Posterior vena cava (tissue), 2 donors: ENCODE results near the gene ZNF441. TPM values are rescaled to one million over a fixed set of nuclear protein-coding genes. Genes with fewer than 3 reads are reported as not detected.
A peak's percentile ranks its signal among the peaks of the same experiment; 100 is the strongest.
"Not testable (repeated sequence)": the region's sequence is repeated elsewhere in the genome, so short reads cannot be mapped to it uniquely, and the experiment has no call there.

Experiments
- DNase-seq: peaks from one replicate; pipeline ENCODE4 v3.0.0-alpha.2; 2020; ENCODE audit warnings: low spot score
- intact Hi-C, 2 donors: fragments of 100-400 bp; cut with DNase I; formaldehyde crosslinking; loops; one replicate each; pipeline versions ENCODE4 v1.14.1 to v1.14.2; 2022 to 2023
- total RNA-seq, 2 donors: library from RNA; stranded (reverse); fragmentation: NEBNext Ultra II Directional; extraction: Animal tissue kit (Norgen Biotek cat#: 25700); gene quantifications; one replicate each; pipeline ENCODE4 v1.2.1, GENCODE V29; 2021
- donor health status: DM: yes; HTN: yes; CAD: no.
- donor health status: DM: yes; HTN: yes; CAD: no.

Gene ZNF441
- total RNA-seq, 2 donors from 2014 or later, result 11.1 to 16.1 TPM

DNA sequence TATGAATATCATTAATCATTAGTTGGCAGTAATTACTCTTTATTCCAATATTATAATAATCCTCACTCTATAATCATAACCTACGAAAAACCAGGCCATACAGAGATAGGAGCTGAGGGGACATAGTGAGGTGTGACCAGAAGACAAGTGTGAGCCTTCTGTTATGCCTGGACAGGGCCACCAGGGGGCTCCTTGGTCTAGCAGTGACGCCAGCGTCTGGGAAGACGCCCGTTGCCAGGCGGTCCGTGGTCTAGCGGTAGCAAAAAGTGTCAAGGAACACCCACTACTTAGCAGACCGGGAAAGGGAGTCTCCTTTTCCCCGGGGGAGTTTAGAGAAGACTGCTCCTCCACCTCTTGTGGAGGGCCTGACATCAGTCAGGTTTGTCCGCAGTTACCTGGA is 4.7 kb downstream of the ZNF441 start:
- intact Hi-C loops, result not testable (repeated sequence)

DNA sequence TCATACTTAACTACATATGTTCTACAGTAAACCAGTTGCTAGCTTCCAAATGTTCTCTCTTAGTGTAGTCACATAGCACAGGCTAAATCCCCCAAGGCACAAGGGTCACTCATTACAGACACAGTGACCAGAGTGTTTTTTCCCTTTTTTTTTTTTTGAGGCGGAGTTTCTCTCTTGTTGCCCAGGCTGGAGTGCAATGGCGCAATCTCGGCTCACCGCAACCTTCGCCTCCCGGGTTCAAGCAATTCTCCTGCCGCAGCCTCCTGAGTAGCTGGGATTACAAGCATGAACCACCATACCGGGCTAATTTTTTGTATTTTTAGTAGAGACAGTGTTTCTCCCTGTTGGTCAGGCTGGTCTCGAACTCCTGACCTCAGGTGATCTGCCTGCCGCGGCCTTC is 9.9 kb downstream of the ZNF441 start:
- DNase-seq, intact Hi-C loops: not testable (repeated sequence)

More for the DNA sequence above, 4.7 kb downstream of the ZNF441 start:
- DNase-seq, result not testable (repeated sequence)

DNA sequence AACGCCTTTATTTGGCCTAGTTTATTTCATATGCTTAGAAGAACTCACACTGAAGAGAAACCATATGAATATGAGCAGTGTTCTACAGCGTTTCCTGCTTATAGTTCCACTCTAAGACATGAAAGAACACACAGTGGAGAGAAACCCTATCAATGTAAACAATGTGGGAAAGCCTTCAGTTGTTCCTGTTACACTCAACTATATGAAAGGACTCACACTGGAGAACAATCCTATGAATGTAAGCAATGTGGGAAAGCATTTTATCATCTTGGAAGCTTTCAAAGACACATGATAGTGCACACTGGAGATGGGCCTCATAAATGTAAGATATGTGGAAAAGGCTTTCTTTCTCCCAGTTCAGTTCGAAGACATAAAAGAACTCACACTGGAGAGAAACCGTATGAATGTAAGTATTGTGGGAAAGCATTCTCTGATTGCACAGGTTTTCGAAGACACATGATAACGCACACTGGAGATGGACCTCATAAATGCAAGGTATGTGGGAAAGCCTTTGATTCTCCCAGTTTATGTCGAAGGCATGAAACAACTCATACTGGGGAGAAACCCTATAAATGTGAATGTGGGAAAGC is 13.7 kb downstream of the ZNF441 start:
- intact Hi-C loops, result no loop called here
- no peak for DNase-seq

DNA sequence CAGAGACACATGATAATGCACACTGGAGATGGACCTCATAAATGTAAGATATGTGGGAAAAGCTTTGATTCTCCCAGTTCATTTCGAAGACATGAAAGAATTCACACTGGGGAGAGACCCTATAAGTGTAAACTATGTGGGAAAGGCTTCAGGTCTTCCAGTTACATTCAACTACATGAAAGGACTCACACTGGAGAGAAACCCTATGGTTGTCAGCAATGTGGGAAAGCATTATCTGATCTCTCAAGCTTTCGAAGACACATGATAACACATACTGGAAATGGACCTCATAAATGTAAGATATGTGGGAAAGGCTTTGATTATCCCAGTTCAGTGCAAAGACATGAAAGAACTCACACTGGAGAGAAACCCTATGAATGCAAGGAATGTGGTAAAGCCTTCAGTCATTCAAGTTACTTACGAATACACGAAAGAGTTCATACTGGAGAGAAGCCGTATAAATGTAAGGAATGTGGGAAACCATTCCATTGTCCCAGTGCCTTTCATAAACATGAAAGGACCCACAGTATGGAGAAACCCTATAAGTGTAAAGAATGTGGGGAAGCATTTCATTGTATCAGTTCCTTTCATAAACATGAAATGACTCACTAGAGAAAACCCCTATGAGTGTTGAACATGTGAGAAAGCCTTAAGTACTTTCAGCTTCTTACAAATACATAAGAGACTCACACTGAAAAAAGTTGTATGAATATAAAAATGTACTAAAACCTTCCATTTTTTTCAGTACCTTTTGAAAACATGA is 14.7 kb downstream of the ZNF441 start:
- no peak for DNase-seq
- intact Hi-C loops, result no loop called here

DNA sequence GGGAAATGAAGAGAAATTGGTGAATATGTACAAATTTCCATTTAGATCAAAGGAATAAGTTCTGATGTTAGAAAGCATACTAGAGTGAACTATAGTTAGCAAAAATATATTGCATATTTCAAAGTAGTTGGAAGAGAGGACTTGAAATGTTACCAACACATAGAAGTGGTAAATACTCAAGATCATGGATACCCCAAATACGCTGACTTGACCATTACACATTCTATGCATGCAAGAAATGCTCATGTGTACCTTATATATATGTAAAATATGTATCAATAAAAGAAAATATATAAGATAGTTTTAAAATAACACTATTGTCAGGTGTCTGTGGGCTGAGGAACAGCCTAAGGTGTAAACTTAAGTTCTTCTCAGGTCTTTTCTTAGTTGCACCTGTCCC is 17.0 kb downstream of the ZNF441 start:
- no peak for DNase-seq
- intact Hi-C loops, result no loop called here

DNA sequence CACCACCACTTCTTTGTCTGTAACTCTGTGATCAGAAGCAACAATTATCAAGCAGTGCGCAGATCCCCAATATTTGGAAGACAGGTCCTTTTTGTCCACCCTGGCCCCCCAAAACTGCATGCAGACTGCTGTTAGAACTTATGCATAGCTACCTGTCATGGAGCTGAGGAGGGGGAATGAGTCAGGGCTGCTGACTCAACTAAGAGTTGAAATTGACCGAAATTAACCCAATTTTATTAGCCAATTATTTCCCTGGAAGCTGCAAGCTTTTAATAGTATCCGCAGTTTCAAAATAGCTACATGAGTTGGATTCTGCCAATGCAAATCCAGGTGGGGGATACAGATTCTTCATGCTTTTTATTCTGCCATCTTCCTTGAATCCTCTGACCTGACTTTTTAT is 17.6 kb downstream of the ZNF441 start:
- intact Hi-C loops, result no loop called here
- DNase-seq, result no peak

DNA sequence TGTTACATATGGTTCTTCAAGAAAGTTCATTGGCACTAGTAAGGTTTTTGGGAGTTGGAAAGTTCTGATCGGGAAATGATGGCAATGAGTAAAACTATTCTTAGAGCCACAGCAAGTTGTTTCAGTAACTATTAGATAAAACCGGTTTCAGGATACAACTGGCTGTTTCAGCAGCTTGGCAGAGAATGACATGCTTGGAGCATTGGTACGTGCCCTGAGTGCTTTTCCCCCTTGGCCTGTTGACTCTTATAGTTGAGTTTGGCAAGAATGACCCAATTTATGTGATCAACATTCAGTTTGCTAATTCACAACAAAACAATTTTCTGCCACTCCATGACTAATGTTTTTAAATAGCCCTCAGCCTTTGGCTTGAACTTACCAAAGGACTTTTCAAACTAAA is 20.7 kb downstream of the ZNF441 start:
- intact Hi-C loops, result no loop called here
- no peak for DNase-seq

DNA sequence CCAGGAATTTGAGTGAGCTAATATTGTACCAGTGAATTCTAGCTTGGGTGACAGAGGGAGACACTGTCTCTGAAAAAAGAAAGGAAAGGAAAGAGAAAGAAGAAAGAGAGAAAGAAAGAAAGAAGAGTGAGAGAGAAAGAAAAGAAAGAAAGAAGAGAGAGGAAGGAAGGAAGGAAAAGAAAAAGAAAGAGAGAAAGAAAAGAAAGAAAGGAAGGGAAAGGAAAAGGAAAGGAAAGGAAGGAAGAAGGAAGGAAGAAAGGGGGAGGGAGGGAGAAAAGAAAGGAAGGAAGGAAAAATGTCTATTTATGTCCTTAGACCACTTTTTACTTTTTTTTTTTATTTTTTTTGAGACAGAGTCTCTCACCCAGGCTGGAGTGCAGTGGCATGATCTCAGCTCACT is 26.1 kb downstream of the ZNF441 start:
- intact Hi-C loops, result no loop called here

DNA sequence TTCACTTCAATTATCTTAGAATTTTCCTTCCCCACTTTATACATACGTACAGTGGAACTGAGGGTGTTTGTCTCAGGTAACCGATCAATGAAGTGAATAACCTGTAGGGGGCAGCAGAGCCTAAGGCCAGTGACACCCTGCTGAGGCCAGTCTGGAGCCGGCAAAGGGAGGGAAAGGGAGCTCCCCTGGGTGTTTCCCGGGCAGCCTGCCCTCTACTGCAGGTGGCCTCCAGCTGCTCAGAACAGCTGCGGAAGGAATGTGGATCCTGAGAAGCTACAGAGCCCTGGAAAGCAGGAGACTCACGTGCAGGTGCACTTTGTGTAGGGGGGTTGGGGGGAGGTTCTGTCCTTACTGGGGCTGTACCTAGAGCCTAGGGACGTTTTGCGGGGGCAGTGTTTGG is 30.7 kb downstream of the ZNF441 start:
- DNase-seq, result peak; percentile 88
- intact Hi-C loops, result loop anchor here in 1 of 2 donors (5.0 kb wide), 1 partner anchor 190 kb away; no protein-coding TSS in a partner anchor

More for the DNA sequence above, 26.1 kb downstream of the ZNF441 start:
- no peak for DNase-seq

DNA sequence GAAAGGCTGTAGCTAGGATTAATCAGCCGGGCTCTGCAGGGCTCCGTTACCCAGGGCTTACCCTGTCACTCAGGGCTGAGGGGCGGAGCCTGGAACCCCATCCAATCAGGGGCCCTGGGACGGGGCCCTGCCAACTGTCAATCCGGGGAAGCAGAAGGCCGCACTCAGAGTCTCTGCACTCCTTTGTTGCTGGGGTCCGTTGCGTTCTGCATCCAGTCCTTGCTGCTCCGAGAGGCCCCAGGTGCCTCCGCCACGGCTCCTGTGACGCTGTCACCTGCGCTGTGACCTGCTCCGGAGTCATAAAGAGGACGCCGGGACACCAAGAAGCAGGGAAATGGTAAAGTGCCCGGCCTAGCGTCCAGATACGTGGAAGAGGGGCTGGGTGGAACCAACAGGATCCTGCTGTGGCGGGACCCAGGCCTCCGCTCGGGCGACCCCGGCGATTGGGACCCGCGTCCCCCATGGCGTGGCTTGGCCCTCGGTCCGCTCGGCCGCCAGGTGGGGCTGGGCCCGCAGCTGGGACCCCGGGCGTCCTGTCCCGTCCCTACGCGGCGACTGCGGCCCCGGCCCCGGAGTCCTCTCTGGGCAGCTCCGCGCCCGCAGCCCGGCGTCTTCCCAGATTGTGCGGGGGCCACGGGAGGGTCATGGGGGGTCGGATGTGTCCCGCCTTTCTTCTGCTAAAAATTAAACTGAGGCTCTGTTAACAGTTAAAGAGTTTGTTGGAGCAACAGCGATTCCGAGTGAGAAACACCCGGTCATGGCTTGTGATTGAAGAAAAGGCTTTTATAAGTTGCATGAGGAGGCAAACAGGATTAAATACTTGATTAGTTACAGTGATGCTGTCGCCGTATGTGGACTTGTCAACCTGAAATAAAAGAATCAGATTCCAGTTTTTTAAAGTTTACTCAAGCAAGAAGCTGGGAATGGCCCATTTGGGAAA is 31.9 kb downstream of the ZNF441 start, which contains the start of gene ZNF491:
ZNF491 (plus strand) TSS at position 133 of the 940 bp plus-strand sequence. CDS start 7,431 bp downstream, outside the sequence.
- peak; percentile 96 for DNase-seq

DNA sequence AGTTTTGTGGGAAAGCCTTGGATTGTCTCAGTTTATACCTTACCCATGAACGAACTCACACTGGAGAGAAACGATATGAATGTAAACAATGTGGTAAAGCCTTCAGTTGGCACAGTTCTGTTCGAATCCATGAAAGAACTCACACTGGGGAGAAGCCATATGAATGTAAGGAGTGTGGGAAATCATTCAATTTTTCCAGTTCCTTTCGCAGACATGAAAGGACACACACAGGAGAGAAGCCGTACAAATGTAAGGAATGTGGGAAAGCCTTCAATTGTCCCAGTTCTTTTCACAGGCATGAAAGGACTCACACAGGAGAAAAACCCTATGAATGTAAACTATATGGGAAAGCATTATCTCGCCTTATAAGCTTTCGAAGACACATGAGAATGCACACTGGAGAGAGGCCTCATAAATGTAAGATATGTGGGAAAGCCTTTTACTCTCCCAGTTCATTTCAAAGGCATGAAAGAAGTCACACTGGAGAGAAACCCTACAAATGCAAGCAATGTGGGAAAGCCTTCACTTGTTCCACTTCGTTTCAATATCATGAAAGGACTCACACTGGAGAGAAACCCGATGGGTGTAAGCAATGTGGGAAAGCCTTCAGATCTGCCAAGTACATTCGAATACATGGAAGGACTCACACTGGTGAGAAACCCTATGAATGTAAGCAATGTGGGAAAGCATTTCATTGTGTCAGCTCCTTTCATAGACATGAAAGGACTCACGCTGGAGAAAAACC is 39.7 kb downstream of the ZNF441 start:
- DNase-seq, result no peak
- intact Hi-C loops, result no loop called here

More for the DNA sequence above, 31.9 kb downstream of the ZNF441 start, which contains the start of gene ZNF491:
- intact Hi-C loops, result loop anchor here in 1 of 2 donors (5.0 kb wide), 1 partner anchor 189 kb away; no protein-coding TSS in a partner anchor

DNA sequence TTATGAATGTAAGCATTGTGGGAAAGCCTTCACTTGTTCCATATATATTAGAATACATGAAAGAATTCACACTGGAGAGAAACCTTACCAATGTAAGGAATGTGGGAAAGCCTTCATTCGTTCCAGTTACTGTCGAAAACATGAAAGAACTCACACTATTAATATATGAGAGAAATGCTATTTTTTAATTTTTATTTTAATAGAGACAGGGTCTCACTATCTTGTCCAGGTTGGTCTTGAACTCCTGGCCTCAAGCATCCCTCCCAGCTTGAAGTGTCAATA is 40.2 kb downstream of the ZNF441 start:
- intact Hi-C loops, result no loop called here
- no peak for DNase-seq

DNA sequence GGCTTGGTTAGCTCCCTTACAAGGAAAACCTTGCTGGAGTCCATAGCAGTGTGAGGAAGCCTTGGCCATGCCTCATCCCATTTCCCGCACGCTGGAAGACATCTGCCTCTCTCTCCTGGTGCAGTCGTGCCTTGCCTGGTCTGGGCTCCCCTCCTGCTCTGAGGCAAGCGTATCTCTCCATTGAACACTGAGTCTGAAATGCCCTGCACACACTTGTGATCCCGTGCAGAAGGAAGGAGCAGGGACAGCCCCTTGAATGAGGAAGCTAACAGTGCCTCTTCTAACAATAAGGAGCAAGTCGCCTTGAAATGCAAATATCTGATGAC is 46.9 kb downstream of the ZNF441 start:
- intact Hi-C loops, result no loop called here
- DNase-seq, result no peak

DNA sequence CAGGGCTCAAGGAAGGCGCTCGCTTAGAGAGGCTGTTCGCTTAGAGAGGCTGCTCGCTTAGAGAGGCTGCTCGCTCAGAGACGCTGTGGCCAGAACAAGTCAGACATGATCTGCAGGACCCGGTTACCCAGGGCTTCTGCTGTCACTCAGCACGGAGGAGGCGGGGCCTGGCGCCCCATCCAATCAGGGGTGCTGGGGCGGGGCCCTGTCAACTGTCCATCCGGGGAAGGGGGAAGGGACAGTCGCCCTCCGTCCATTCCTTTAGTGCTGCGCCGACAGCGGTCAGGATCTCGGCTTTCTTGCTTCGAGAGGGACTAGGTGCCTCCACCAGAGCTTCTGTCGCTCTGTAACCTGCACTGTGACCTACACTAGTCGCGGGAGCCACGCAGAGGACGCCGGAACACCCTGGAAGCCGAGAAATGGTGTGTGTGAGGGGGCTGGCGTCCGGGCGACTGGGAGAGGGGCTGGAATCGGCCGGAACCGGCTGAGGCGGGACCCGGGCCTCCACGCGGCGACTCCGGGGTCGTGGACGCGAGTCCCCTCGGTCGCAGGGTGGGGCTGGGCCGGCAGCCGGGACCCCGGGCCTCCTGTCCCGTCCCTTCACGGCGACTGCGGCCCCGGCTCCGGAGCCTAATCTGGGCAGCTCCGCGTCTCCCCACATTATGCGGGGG is 47.4 kb downstream of the ZNF441 start, which contains the start of gene ZNF440:
ZNF440 (plus strand) TSS at position 245 of the 671 bp plus-strand sequence; CDS start at position 420, 175 bp downstream.
- DNase-seq, result peak; percentile 98
- intact Hi-C loops, result no loop called here

DNA sequence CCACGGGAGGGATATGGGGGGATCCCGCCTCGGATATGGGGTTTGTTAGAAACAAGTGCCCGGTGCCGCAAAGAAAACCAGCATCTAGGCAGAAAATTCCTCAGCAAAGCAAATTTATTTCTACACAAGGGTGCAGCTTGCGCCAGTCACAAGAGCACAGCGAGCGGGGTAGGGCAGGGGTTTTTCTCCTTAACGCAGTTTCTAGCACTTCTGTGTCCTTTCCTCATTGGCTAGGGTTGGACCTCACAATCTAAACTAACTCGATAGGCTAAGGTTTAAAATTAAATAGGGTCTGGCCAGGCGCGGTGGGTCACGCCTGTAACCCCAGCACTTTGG is 47.9 kb downstream of the ZNF441 start:
- intact Hi-C loops, result no loop called here
- DNase-seq, result no peak

DNA sequence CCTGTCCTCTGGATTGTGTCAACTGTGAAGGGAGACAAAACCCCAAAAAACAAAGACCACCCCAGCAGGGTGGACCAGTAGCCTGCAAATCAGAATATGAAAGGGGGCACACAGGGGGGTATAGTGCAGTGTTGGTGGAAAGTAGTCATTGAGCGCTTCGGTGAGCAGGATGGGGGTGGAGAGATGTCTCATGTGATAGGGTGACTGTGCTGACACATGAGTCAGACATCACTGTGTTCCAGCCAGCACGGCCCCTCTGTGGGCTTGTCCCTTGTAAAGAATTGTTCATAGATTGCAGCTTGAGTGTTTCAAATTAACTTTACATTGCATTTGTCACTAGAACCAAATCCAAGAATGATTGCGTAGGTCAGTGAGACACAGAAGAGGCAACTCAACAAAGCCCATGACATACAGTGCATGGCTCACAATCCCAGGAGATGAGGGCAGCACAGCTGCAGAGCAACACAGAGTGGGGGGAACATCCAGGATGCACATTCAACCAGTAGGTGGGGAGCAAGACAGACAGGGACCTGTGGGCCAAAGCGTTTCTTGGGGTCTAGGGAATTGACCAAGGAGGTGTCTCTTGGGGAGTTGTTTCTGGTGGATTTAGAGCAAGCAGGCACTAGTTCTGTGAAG is 54.8 kb downstream of the ZNF441 start:
- intact Hi-C loops, result no loop called here
- no peak for DNase-seq

DNA sequence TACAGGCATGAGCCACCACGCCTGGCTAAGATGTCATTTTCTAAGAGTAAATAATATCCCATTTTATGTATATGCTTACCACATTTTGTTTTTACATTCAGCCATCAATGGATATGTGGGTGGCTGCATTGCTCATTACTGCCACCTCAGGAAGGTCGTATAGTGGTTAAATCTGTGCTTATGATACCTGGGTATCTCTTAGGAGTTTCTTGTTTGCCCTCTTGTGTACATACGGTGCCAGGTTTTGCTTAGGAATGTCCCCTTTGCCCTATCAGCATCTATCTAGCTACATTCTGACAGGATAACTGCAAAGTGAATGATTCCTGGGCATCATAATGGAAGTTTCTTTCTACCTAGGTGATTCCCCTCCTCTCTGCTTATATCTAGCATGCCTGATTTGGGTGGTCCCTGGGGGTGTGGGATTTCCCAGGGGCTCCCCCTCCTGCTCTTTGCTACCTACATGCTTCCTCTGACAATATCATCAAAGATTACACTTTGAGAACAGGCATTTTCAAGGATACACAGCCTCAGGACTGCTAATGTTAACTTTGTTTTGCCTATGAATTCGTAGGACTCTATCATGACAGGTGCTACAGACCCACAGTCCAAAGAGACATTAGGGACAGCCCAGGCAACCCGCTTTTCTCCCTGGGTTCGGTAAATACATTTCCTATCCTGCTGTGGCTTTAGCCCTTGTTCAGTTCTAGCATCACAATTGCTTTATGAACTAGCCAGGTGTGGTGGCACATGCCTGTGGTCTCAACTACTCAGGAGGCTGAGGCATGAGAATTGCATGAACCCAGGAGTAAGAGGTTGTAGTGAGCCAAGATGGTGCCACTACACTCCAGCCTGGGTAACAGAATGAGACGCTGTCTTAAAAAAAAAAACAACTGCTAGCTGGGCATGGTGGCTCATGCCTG is 62.4 kb downstream of the ZNF441 start:
- intact Hi-C loops, result loop anchor here in 1 of 2 donors (1.0 kb wide), 1 partner anchor 10 kb away; no protein-coding TSS in a partner anchor
- DNase-seq, result not testable (repeated sequence)
